ENCODE measurements around the gene PPP2R2B. TPM values are rescaled to one million over a fixed set of nuclear protein-coding genes. Genes with fewer than 3 reads are reported as not detected.
"Not testable (repeated sequence)": the region's sequence is repeated elsewhere in the genome, so short reads cannot be mapped to it uniquely, and the experiment has no call there.

PPP2R2B gene
- total and polyA plus RNA-seq, 11 donors = 0.03 to 2.9 (median 0.30) TPM; not detected in 1

DNA sequence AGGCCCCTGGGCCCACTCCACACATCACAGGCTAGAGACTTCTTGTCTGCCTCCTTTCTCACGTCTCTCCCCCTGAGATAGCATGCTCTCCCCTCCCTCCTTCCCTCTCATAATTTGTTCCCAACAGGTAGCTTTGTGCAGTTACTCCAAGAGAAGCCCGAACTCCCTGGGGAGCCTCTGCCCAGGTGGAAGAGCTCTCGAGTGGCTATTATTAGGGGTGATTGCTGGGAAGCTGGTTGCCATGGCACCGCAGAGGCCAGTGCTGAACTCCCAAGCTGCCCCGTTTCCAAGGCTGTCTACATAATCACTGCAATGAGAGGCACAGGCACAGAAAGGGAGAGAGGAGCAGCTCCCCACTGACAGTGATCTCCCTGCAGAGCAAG, 257.9 kb downstream of the PPP2R2B start:
- DNase-seq = peak in 1 of 5 donors; percentile 37
- TF ChIP-seq, protein P1, sequence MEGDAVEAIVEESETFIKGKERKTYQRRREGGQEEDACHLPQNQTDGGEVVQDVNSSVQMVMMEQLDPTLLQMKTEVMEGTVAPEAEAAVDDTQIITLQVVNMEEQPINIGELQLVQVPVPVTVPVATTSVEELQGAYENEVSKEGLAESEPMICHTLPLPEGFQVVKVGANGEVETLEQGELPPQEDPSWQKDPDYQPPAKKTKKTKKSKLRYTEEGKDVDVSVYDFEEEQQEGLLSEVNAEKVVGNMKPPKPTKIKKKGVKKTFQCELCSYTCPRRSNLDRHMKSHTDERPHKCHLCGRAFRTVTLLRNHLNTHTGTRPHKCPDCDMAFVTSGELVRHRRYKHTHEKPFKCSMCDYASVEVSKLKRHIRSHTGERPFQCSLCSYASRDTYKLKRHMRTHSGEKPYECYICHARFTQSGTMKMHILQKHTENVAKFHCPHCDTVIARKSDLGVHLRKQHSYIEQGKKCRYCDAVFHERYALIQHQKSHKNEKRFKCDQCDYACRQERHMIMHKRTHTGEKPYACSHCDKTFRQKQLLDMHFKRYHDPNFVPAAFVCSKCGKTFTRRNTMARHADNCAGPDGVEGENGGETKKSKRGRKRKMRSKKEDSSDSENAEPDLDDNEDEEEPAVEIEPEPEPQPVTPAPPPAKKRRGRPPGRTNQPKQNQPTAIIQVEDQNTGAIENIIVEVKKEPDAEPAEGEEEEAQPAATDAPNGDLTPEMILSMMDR (IDR thresholded peaks at IDR 0.05) = no peak
- no peak for TF ChIP-seq POLR2A (IDR thresholded peaks at IDR 0.05)
- intact Hi-C loops (cut with DNase I) = no loop called here
- H3K27me3 ChIP-seq = no peaks in the 10 kb centered on the region
- peaks cover 0 to 15% (median 5%) of the 10 kb centered on the region in 12 donors for H3K9me3 ChIP-seq
- 43 to 51% (median 44%) methylated on average over 3 to 5 of the region's 5 CpGs for WGBS, 4 donors
- no peak for ATAC-seq
- no peak overlapping the region for H3K27ac ChIP-seq
- H3K36me3 ChIP-seq = no peaks in the 10 kb centered on the region
- no peak overlapping the region for H3K4me3 ChIP-seq
- H3K4me1 ChIP-seq = no peaks in the 10 kb centered on the region

DNA sequence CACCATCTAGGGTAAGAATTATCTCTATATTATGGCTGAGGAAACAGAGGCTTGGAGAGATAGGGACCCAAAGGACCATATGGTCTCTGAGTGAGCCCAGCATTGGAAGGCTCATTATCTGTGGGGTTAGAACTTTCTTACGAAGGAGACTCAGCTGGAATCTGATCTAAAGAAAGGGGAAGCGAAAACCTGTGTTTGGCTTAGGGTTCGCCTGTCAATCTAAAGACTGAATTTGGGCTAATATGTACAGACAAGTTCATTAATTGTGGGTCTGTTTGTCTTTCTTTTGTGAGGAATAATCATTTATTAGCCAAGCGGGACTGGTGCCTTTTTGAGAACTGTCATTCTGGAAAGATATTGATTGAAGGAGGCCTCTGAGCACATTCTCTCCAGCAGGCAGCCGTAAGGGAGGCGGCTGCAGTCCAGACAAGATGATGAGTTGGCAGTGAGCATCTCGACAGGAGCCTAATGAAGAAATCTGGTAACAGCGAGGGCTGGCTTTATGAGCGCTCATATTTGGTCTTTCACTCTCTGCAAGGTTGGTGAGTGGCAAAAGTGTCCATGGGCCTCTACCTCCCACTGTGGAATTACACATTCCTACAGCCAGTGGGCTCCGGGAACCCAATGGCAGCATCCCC, 258.4 kb downstream of the PPP2R2B start:
- H3K9me3 ChIP-seq = peaks cover 0 to 18% (median 6%) of the 10 kb centered on the region in 12 donors
- intact Hi-C loops (cut with DNase I) = no loop called here
- no peaks in the 10 kb centered on the region for H3K36me3 ChIP-seq
- no peak overlapping the region for H3K4me3 ChIP-seq
- H3K27ac ChIP-seq = no peak overlapping the region
- DNase-seq (no peak), ATAC-seq (no peak)
- H3K27me3 ChIP-seq = no peaks in the 10 kb centered on the region
- no peak for TF ChIP-seq POLR2A (IDR thresholded peaks at IDR 0.05)
- TF ChIP-seq, protein P1 (IDR thresholded peaks at IDR 0.05) = no peak
- WGBS, 4 donors = 78 to 83% (median 82%) methylated on average over 10 of the region's 10 CpGs
- H3K4me1 ChIP-seq = no peaks in the 10 kb centered on the region

DNA sequence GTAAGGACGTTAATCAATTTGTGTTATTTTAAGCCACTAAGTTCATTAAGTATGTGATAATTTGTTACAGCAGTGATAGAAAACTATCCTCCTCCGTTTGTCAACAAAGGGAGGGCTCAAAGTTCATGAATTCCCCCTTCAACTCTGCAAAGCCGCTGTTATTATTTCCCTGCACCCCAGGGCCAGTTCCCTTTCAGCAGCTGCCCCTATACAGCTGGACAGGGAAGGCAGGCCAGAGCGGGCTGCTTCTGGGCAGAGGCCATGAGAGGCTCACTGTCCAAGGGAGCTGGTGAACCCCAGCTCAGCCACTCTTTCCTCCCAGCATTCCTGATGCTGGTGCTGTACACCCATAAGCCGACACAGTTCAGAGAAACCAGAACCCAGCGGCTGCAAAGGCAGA, 260.1 kb downstream of the PPP2R2B start:
- Histone ChIP-seq H3K27ac (no peak overlapping the region), H3K27me3 (no peaks in the 10 kb centered on the region), H3K9me3 (peaks cover 0 to 18% (median 6%) of the 10 kb centered on the region in 12 donors), H3K4me1 (no peaks in the 10 kb centered on the region), H3K4me3 (no peak overlapping the region), H3K36me3 (no peaks in the 10 kb centered on the region)
- DNase-seq (no peak), ATAC-seq (no peak)
- TF ChIP-seq POLR2A (IDR thresholded peaks at IDR 0.05) = no peak
- TF ChIP-seq, protein P1 (IDR thresholded peaks at IDR 0.05) = no peak
- WGBS, 4 donors = 67 to 72% (median 70%) methylated on average over 6 of the region's 6 CpGs
- intact Hi-C loops (cut with DNase I) = no loop called here

DNA sequence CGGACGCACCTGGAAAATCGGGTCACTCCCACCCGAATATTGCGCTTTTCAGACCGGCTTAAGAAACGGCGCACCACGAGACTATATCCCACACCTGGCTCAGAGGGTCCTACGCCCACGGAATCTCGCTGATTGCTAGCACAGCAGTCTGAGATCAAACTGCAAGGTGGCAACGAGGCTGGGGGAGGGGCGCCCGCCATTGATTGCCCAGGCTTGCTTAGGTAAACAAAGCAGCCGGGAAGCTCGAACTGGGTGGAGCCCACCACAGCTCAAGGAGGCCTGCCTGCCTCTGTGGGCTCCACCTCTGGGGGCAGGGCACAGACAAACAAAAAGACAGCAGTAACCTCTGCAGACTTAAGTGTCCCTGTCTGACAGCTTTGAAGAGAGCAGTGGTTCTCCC, 268.8 kb downstream of the PPP2R2B start:
- H3K4me3 ChIP-seq; DNase-seq; H3K27ac ChIP-seq; H3K27me3 ChIP-seq; H3K4me1 ChIP-seq; ATAC-seq; intact Hi-C loops (cut with DNase I); H3K36me3 ChIP-seq; H3K9me3 ChIP-seq: not testable (repeated sequence)
- 28 to 55% (median 28%) methylated on average over 6 to 13 of the region's 17 CpGs; no CpG with 5 or more reads in 1 of the 4 donors for WGBS, 4 donors

Data from heart left ventricle (tissue), 16 donors.